GM12873 (cell line): ENCODE data around the gene SAA1.

Experiments
- CTCF ChIP-seq: IDR thresholded peaks from 2 replicates; pipeline ENCODE4 v1.5.1; 2012; ENCODE audit warnings: low read depth, mild to moderate bottlenecking, moderate library complexity, low read length, control low read depth; ENCODE audit not compliant: insufficient read depth; ENCODE audit errors: missing control alignments

SAA1 gene

GRCh38 chr11:18270102-18270501 is 4.0 kb downstream of the SAA1 start:
- TF ChIP-seq CTCF, result no peak

- no peak for TF ChIP-seq CTCF
Observed at GRCh38 chr11:18271206-18271605, 5.1 kb downstream of the SAA1 start.

GRCh38 chr11:18277565-18278271 is 11.7 kb downstream of the SAA1 start:
- TF ChIP-seq CTCF, result no peak

- TF ChIP-seq CTCF, result no peak
Observed at GRCh38 chr11:18280438-18281045, 14.5 kb downstream of the SAA1 start.

- no peak for TF ChIP-seq CTCF
Observed at GRCh38 chr11:18282626-18283025, 16.6 kb downstream of the SAA1 start.

GRCh38 chr11:18285841-18286240 is 19.8 kb downstream of the SAA1 start:
- TF ChIP-seq CTCF, result no peak

- TF ChIP-seq CTCF, result no peak
Observed at GRCh38 chr11:18288911-18289310, 22.8 kb downstream of the SAA1 start.
